Osteoblast (primary cell): ENCODE results near the gene SERPINB11. TPM values are rescaled to one million over a fixed set of nuclear protein-coding genes. Genes with fewer than 3 reads are reported as not detected.

ENCODE experiments used
- DNase-seq: peaks from one replicate; pipeline ENCODE4 v3.0.0; 2011; ENCODE audit warnings: low spot score, mixed read lengths; ENCODE audit not compliant: insufficient read length; ENCODE audit errors: missing footprints
- H2AFZ ChIP-seq: 2 replicates; pipeline ENCODE4 v1.6.0; 2011; ENCODE audit warnings: mild to moderate bottlenecking, low read length
- H3K27ac ChIP-seq: 2 replicates; pipeline ENCODE4 v1.5.1; 2011; ENCODE audit warnings: mild to moderate bottlenecking, low read depth, low read length, moderate library complexity
- H3K27me3 ChIP-seq: 2 replicates; pipeline ENCODE4 v1.6.0; 2012; ENCODE audit warnings: mild to moderate bottlenecking, control low read depth, inconsistent platforms, low read length, moderate library complexity; ENCODE audit not compliant: insufficient read depth
- H3K36me3 ChIP-seq: 2 replicates; pipeline ENCODE4 v1.5.1; 2011; ENCODE audit warnings: mild to moderate bottlenecking, low read length, control low read depth, moderate library complexity; ENCODE audit not compliant: insufficient read depth
- H3K4me1 ChIP-seq: 2 replicates; pipeline ENCODE4 v1.5.1; 2011; ENCODE audit warnings: mild to moderate bottlenecking, low read length, control low read depth, moderate library complexity; ENCODE audit not compliant: insufficient read depth
- H3K4me2 ChIP-seq: 2 replicates; pipeline ENCODE4 v1.6.0; 2011; ENCODE audit warnings: mild to moderate bottlenecking, low read length; ENCODE audit not compliant: insufficient read depth
- H3K4me3 ChIP-seq: fragments of 200-600 bp; sonication (generic); 3 replicates; pipeline ENCODE4 v1.5.1; 2012; ENCODE audit warnings: mild to moderate bottlenecking, low read length, inconsistent platforms; ENCODE audit not compliant: insufficient read depth
- H3K79me2 ChIP-seq: 2 replicates; pipeline ENCODE4 v1.6.0; 2012; ENCODE audit warnings: mild to moderate bottlenecking, low read length, control low read depth, inconsistent platforms; ENCODE audit not compliant: insufficient read depth
- H3K9me3 ChIP-seq: 2 replicates; pipeline ENCODE4 v1.5.1; 2011; ENCODE audit warnings: low read depth, low read length, control low read depth
- H4K20me1 ChIP-seq: 2 replicates; pipeline ENCODE4 v1.6.0; 2012; ENCODE audit warnings: mild to moderate bottlenecking, low read length, control low read depth; ENCODE audit not compliant: insufficient read depth
- CTCF ChIP-seq: IDR thresholded peaks from 2 replicates; pipeline ENCODE4 v1.5.1; 2011; ENCODE audit warnings: mild to moderate bottlenecking, low read depth, low read length, moderate library complexity; ENCODE audit errors: extremely low read depth
- total RNA-seq: library from RNA; depleted of rRNA; stranded (reverse); fragments of >200 nt; gene quantifications from 2 replicates; pipeline ENCODE4 v1.2.3, GENCODE V29; 2012

The SERPINB11 gene
- total RNA-seq, 1 donor, result not detected

- no peaks in the 10 kb centered on the region for H3K9me3 ChIP-seq
- H3K36me3 ChIP-seq, result no peaks in the 10 kb centered on the region
- no peak for TF ChIP-seq CTCF
- H2AFZ ChIP-seq, result peak overlapping the region; percentile 52
- DNase-seq, result peak; percentile 57
- no peaks in the 10 kb centered on the region for H3K27me3 ChIP-seq
- peak overlapping the region; percentile 59 for H3K27ac ChIP-seq
- H3K4me2 ChIP-seq, result peak overlapping the region; percentile 34
- peaks cover 4% of the 10 kb centered on the region for H3K4me1 ChIP-seq
- no peak overlapping the region for H3K4me3 ChIP-seq
- no peaks in the 10 kb centered on the region for H3K79me2 ChIP-seq
- no peaks in the 10 kb centered on the region for H4K20me1 ChIP-seq
Measured at GRCh38 chr18:63683152-63683551, 19.6 kb upstream of the SERPINB11 start.

DNA sequence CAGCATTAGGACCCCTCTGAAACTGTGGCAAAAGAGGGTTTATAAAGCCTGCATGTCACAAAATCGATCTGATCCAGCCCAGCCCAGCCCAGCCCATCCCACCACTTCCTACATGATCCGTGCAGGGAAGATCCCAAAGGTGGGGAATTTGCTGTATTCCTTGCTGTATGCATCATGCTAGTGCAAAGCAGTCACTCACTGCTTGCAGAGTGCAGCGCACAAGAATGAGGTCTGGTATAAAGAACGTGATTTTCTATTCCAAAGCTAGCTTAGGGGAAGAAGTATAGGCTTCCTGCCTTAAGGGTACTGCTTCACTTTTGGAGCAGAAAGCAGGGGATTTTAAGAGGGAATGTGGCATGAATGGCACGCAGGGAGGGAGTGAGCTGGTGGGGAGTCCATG is 18.9 kb upstream of the SERPINB11 start:
- TF ChIP-seq CTCF, result no peak
- H2AFZ ChIP-seq, result no peak overlapping the region
- no peaks in the 10 kb centered on the region for H3K9me3 ChIP-seq
- H3K4me1 ChIP-seq, result peaks cover 4% of the 10 kb centered on the region
- no peaks in the 10 kb centered on the region for H3K36me3 ChIP-seq
- H3K79me2 ChIP-seq, result no peaks in the 10 kb centered on the region
- no peaks in the 10 kb centered on the region for H4K20me1 ChIP-seq
- H3K27ac ChIP-seq, result peak overlapping the region; percentile 59
- DNase-seq, result no peak
- no peaks in the 10 kb centered on the region for H3K27me3 ChIP-seq
- no peak overlapping the region for H3K4me3 ChIP-seq
- H3K4me2 ChIP-seq, result no peak overlapping the region

- no peak for TF ChIP-seq CTCF
- H3K4me3 ChIP-seq, result no peak overlapping the region
- no peak overlapping the region for H3K4me2 ChIP-seq
- H3K36me3 ChIP-seq, result no peaks in the 10 kb centered on the region
- peaks cover 4% of the 10 kb centered on the region for H3K4me1 ChIP-seq
- H3K9me3 ChIP-seq, result no peaks in the 10 kb centered on the region
- no peaks in the 10 kb centered on the region for H4K20me1 ChIP-seq
- H3K79me2 ChIP-seq, result no peaks in the 10 kb centered on the region
- DNase-seq, result no peak
- no peaks in the 10 kb centered on the region for H3K27me3 ChIP-seq
- no peak overlapping the region for H2AFZ ChIP-seq
- no peak overlapping the region for H3K27ac ChIP-seq
Measured at GRCh38 chr18:63684718-63685117, 18.0 kb upstream of the SERPINB11 start.

DNA sequence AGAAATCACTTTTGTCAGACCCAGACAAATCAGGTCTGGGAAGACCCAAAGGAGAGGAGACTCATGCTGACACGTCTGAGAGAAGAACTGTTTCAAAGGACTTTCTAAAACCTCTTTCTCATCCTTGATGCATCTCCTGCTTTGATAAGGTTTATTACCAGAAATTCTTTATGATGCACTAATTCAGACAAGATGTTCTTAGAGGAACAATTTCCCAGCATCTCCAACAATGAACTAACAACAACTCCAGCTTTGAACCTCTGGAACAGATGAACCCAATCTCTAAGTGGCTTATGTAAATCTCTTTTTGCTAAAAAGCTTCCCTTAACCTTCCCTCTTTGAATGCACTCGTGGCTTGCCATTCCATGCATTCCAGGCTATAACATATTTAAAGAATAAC is 15.9 kb upstream of the SERPINB11 start:
- Histone ChIP-seq H3K79me2 (no peaks in the 10 kb centered on the region), H3K4me1 (peaks cover 4% of the 10 kb centered on the region), H3K27me3 (no peaks in the 10 kb centered on the region), H3K4me2 (no peak overlapping the region), H3K36me3 (no peaks in the 10 kb centered on the region), H4K20me1 (no peaks in the 10 kb centered on the region), H2AFZ (no peak overlapping the region), H3K27ac (no peak overlapping the region), H3K9me3 (no peaks in the 10 kb centered on the region), H3K4me3 (no peak overlapping the region)
- no peak for DNase-seq
- TF ChIP-seq CTCF, result no peak
